Natural killer cell (primary cell): ENCODE data around the gene RANBP9. TPM values are rescaled to one million over a fixed set of nuclear protein-coding genes. Genes with fewer than 3 reads are reported as not detected.

Experiments used
- ATAC-seq, 3 donors: fragments of 150-1000 bp in 2 of 3; fragments of 200-7000 bp in 1 of 3; cut with Tn5 transposase; 1 replicate in 1 of 3; 2 replicates in 2 of 3; pipeline ENCODE4 v1.10.0; 2021; ENCODE audit warnings: mild to moderate bottlenecking in 2 of 3, moderate library complexity in 2 of 3
- DNase-seq, 2 donors: peaks; one replicate each; pipeline versions ENCODE4 v3.0.0 to v3.0.0-alpha.2; 2013 to 2021; ENCODE audit warnings: mixed read lengths in 1 of 2
- H3K27ac ChIP-seq: one replicate; pipeline ENCODE4 v1.5.1; 2013; ENCODE audit warnings: mild to moderate bottlenecking, low read length
- H3K27me3 ChIP-seq: one replicate; pipeline ENCODE4 v1.6.1; 2013; ENCODE audit warnings: low read length; ENCODE audit not compliant: control insufficient read depth, insufficient read depth
- H3K36me3 ChIP-seq: one replicate; pipeline ENCODE4 v1.6.1; 2013; ENCODE audit warnings: low read length; ENCODE audit not compliant: control insufficient read depth, insufficient read depth
- H3K4me1 ChIP-seq: one replicate; pipeline ENCODE4 v1.6.1; 2013; ENCODE audit warnings: low read length; ENCODE audit not compliant: control insufficient read depth, insufficient read depth
- H3K4me3 ChIP-seq: one replicate; pipeline ENCODE4 v1.5.1; 2013; ENCODE audit warnings: low read length
- H3K9me3 ChIP-seq: one replicate; pipeline ENCODE4 v1.6.1; 2013; ENCODE audit warnings: low read length; ENCODE audit not compliant: control insufficient read depth, insufficient read depth
- H3K27ac Mint-ChIP-seq, 2 donors: one replicate each; pipeline ENCODE4 v1.8.0; 2022; ENCODE audit warnings: mild to moderate bottlenecking in 2 of 2, mixed read lengths in 2 of 2, moderate library complexity in 1 of 2
- H3K27me3 Mint-ChIP-seq, 2 donors: one replicate each; pipeline ENCODE4 v1.8.0; 2022; ENCODE audit warnings: low read depth in 2 of 2, mixed read lengths in 2 of 2
- H3K36me3 Mint-ChIP-seq: one replicate; pipeline ENCODE4 v1.8.0; 2022; ENCODE audit warnings: mixed read lengths
- H3K4me1 Mint-ChIP-seq, 2 donors: one replicate each; pipeline ENCODE4 v1.8.0; 2022; ENCODE audit warnings: mixed read lengths in 2 of 2
- H3K4me3 Mint-ChIP-seq: one replicate; pipeline ENCODE4 v1.8.0; 2022; ENCODE audit warnings: mild to moderate bottlenecking, moderate library complexity, mixed read lengths
- H3K9me3 Mint-ChIP-seq, 2 donors: one replicate each; pipeline ENCODE4 v1.8.0; 2022; ENCODE audit warnings: mixed read lengths in 2 of 2
- CTCF ChIP-seq: fragments of 200-600 bp; IDR thresholded peaks from one replicate; pipeline ENCODE4 v1.8.0; 2022; ENCODE audit warnings: antibody characterized with exemption
- WGBS: methylation state at CpG from one replicate; pipeline ENCODE4 v1.1.7; 2013; ENCODE audit warnings: missing lambda C conversion rate; ENCODE audit not compliant: insufficient coverage; 5-methylcytosine and 5-hydroxymethylcytosine counted together
- intact Hi-C: fragments of 100-400 bp; cut with micrococcal nuclease; formaldehyde crosslinking; loops from one replicate; pipeline ENCODE4 v1.14.2; 2022
- total RNA-seq, 4 donors: library from RNA; stranded (reverse); fragments of 120-200 nt in 1 of 4; gene quantifications; one replicate each; pipeline versions ENCODE4 v1.2.3 to v1.2.4, GENCODE V29; 2013 to 2022

RANBP9 gene
- total RNA-seq, 3 donors from 2014 or later (not counting 1 experiment from before 2014, with no cell fraction given), result 52.2 to 62.5 (median 57.6) TPM

DNA sequence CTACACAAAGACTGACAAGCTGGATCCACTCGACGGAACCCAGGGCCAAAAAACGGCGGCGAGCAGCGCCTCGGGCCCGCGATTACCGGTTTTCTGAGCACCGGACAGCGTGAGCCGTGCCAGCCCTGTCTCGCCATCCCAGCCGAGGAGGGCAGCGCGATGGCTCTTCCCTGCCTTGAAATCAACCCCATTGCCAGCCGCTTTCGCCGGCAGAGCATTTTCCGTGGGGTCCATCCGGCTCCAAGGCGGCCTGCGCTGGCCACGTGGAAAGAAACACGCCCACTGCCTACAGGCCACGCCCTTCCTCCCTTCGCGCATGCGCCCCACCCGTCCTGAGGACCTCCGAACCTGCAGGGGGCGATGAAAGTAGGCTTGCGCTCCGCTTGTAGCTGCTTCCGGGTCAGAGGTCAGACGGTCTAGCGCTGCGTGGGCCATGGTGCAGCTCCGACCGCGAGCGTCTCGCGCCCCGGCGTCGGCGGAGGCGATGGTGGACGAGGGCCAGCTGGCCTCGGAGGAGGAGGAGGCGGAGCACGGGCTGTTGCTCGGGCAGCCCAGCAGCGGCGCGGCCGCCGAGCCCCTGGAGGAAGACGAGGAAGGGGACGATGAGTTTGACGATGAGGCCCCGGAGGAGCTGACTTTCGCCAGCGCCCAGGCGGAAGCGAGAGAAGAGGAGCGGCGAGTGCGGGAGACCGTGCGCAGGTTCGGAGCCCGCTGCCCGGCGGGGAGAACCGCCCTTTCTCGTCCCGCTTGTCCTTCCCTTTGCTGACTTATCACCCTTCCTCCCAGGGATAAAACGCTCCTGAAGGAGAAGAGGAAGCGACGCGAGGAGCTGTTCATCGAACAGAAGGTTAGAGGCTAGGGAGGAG lies 96.5 kb downstream of the RANBP9 start, which contains the start of gene NOL7:
NOL7 (plus strand) TSS at position 410 of the 866 bp plus-strand sequence; CDS start at position 434, 24 bp downstream.
- peaks cover 7% of the 10 kb centered on the region for H3K36me3 Mint-ChIP-seq
- peak; percentile 100 for DNase-seq
- peaks cover 35 to 37% of the 10 kb centered on the region in 2 donors for H3K4me1 Mint-ChIP-seq
- intact Hi-C loops, result loop anchor here (1.0 to 5.0 kb wide), 3 partner anchors 41 to 288 kb away; partner anchors contain the start of genes SIRT5 and TBC1D7
- no peaks in the 10 kb centered on the region for H3K9me3 ChIP-seq
- peak within 1 kb of the TSS; percentile 91 for H3K4me3 ChIP-seq
- WGBS, result under 1% methylated on average over 84 of the region's 85 CpGs
- H3K27me3 Mint-ChIP-seq, result no peaks in the 10 kb centered on the region
- peaks cover 17% of the 10 kb centered on the region for H3K4me1 ChIP-seq
- no peaks in the 10 kb centered on the region for H3K9me3 Mint-ChIP-seq
- TF ChIP-seq CTCF, result peak; percentile 82
- H3K27me3 ChIP-seq, result no peaks in the 10 kb centered on the region
- peak within 1 kb of the TSS; percentile 99 for H3K4me3 Mint-ChIP-seq
- peaks cover 33% of the 10 kb centered on the region for H3K36me3 ChIP-seq
- H3K27ac Mint-ChIP-seq, result peak within 1 kb of the TSS; percentile 94 to 99
- peak; percentile 93 to 99 (median 94) for ATAC-seq
- H3K27ac ChIP-seq, result peak within 1 kb of the TSS; percentile 76

DNA sequence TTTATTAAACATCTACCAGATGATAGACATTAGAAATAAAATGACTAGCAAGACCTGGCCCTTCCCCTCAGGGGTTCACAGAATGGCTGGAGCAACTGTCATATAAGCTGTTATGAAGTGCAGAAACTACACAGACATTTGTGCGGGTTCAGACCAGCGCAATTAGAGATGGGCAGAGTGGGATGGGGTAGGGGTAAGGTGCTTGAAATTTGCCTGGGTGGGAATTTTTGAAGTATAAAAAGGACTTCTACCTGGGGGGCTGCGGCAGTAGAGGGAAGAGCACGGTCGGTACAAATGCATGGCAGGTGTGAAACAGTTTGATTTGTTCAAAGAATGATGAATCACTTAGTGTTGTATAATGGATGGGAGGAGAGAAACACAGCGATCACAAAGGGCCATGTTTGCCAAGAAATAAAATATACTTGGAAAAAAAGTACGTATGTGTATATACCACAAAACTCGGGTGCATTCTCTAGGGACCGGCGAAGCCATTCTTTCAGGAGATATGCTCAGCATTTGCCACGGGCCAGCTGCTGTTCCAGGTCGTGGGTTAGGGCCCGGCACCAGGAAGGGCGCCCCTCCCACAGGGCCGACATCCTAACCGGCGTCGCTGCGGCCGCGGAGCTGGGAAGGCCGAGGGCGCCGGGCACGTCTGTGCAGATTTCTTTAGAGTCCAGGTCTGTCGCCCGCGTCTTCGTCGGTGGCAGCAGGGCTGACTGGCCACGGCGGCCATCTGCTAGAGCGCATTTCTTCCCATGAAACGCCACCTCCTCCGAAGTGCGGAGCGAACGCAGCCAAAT lies 97.3 kb downstream of the RANBP9 start:
- ATAC-seq, result peak; percentile 5 to 15 (median 7)
- Mint-ChIP-seq H3K27me3 (no peaks in the 10 kb centered on the region), H3K4me1 (peaks cover 35 to 37% of the 10 kb centered on the region in 2 donors), H3K36me3 (peaks cover 7% of the 10 kb centered on the region), H3K9me3 (no peaks in the 10 kb centered on the region), H3K27ac (peak overlapping the region; percentile 94 to 99), H3K4me3 (peak overlapping the region; percentile 99)
- no peaks in the 10 kb centered on the region for H3K9me3 ChIP-seq
- no peaks in the 10 kb centered on the region for H3K27me3 ChIP-seq
- peaks cover 17% of the 10 kb centered on the region for H3K4me1 ChIP-seq
- H3K4me3 ChIP-seq, result peak overlapping the region; percentile 91
- H3K27ac ChIP-seq, result peak overlapping the region; percentile 71
- intact Hi-C loops, result loop anchor here (2.0 kb wide), 1 partner anchor 98 kb away; no protein-coding TSS in a partner anchor
- peaks cover 25% of the 10 kb centered on the region for H3K36me3 ChIP-seq
- 7% methylated on average over 38 of the region's 38 CpGs for WGBS
- TF ChIP-seq CTCF, result no peak
- DNase-seq, result no peak

GRCh38 chr6:13613029-13613594 lies 98.5 kb downstream of the RANBP9 start:
- peaks cover 35 to 37% of the 10 kb centered on the region in 2 donors for H3K4me1 Mint-ChIP-seq
- H3K27ac Mint-ChIP-seq, result no peak overlapping the region
- H3K36me3 Mint-ChIP-seq, result peaks cover 7% of the 10 kb centered on the region
- no peak for DNase-seq
- H3K4me1 ChIP-seq, result peaks cover 17% of the 10 kb centered on the region
- H3K36me3 ChIP-seq, result peaks cover 16% of the 10 kb centered on the region
- no peak overlapping the region for H3K4me3 Mint-ChIP-seq
- no peaks in the 10 kb centered on the region for H3K27me3 Mint-ChIP-seq
- no peak overlapping the region for H3K4me3 ChIP-seq
- intact Hi-C loops, result no loop called here
- no peak for TF ChIP-seq CTCF
- ATAC-seq, result no peak
- WGBS, result 95% methylated on average over 3 of the region's 3 CpGs
- no peaks in the 10 kb centered on the region for H3K9me3 ChIP-seq
- no peaks in the 10 kb centered on the region for H3K27me3 ChIP-seq
- H3K27ac ChIP-seq, result no peak overlapping the region
- no peaks in the 10 kb centered on the region for H3K9me3 Mint-ChIP-seq
